PC-9 (cell line): ENCODE data around the gene ZKSCAN4. TPM values are rescaled to one million over a fixed set of nuclear protein-coding genes. Genes with fewer than 3 reads are reported as not detected.

Experiments used
- BruUV-seq: library from RNA; stranded (reverse); fragments of 400-500 nt; replicated peaks from 2 replicates; lab custom pipeline; 2021; lab: Mats Ljungman, UMichigan
- CTCF ChIA-PET: fragments of 300-600 bp; sonication (Branson Sonifier 250); formaldehyde crosslinking; loops from one replicate; lab custom pipeline; 2022; ENCODE audit warnings: antibody characterized with exemption; lab: Charles Lee
- POLR2A ChIA-PET: fragments of 300-600 bp; sonication (Branson Sonifier 250); formaldehyde crosslinking; loops from one replicate; lab custom pipeline; 2022; ENCODE audit warnings: antibody characterized with exemption; ENCODE audit not compliant: unreplicated experiment; lab: Charles Lee
- DNase-seq, 2 experiments: peaks; one replicate each; pipeline versions ENCODE4 v3.0.0 to v3.0.0-alpha.2; 2015 to 2022; ENCODE audit warnings: mixed read lengths in 1 of 2
- H2AFZ ChIP-seq: fragments of 200-600 bp; sonication (generic); 2 replicates; pipeline ENCODE4 v1.8.1; 2017; ENCODE audit warnings: antibody characterized with exemption
- H3F3A ChIP-seq: fragments of 200-600 bp; sonication (generic); 2 replicates; pipeline ENCODE4 v1.8.1; 2017; ENCODE audit warnings: antibody characterized with exemption, mild to moderate bottlenecking, low read depth; ENCODE audit not compliant: insufficient read depth
- H3K27ac ChIP-seq: fragments of 200-600 bp; sonication (generic); 2 replicates; pipeline ENCODE4 v1.6.1; 2016; ENCODE audit warnings: mixed run types
- H3K27me3 ChIP-seq: fragments of 200-600 bp; sonication (generic); 2 replicates; pipeline ENCODE4 v1.6.1; 2016; ENCODE audit warnings: low read depth, mixed run types; ENCODE audit not compliant: insufficient read depth
- H3K36me3 ChIP-seq: fragments of 200-600 bp; sonication (generic); 2 replicates; pipeline ENCODE4 v1.6.1; 2016; ENCODE audit warnings: low read depth, mixed run types
- H3K4me1 ChIP-seq: fragments of 200-600 bp; sonication (generic); replicated peaks from 2 replicates; pipeline ENCODE4 v1.6.1; 2016; ENCODE audit warnings: mixed run types; ENCODE audit not compliant: insufficient read depth
- H3K4me2 ChIP-seq: fragments of 200-600 bp; sonication (generic); 2 replicates; pipeline ENCODE4 v1.6.1; 2017; ENCODE audit warnings: mixed run types
- H3K4me3 ChIP-seq: fragments of 200-600 bp; sonication (generic); 2 replicates; pipeline ENCODE4 v1.6.1; 2016; ENCODE audit warnings: mixed run types
- H3K79me2 ChIP-seq: fragments of 200-600 bp; sonication (generic); 2 replicates; pipeline ENCODE4 v1.6.1; 2017; ENCODE audit warnings: low read depth, mixed run types
- H3K9me2 ChIP-seq: fragments of 200-600 bp; sonication (generic); 2 replicates; pipeline ENCODE4 v1.8.1; 2017; ENCODE audit warnings: mild to moderate bottlenecking; ENCODE audit not compliant: insufficient read depth
- H3K9me3 ChIP-seq: fragments of 200-600 bp; sonication (generic); 2 replicates; pipeline ENCODE4 v1.8.1; 2016; ENCODE audit warnings: low read depth; ENCODE audit not compliant: insufficient read depth
- H4K20me1 ChIP-seq: fragments of 200-600 bp; sonication (generic); 2 replicates; pipeline ENCODE4 v1.8.1; 2017; ENCODE audit not compliant: insufficient read depth
- EZH2 ChIP-seq: fragments of 200-600 bp; sonication (generic); IDR thresholded peaks from 2 replicates; pipeline ENCODE4 v1.8.0; 2017; ENCODE audit warnings: antibody characterized with exemption, low read depth
- intact Hi-C: fragments of 100-400 bp; cut with micrococcal nuclease; formaldehyde crosslinking; loops from one replicate; pipeline ENCODE4 v1.10.0; 2022; ENCODE audit not compliant: unreplicated experiment
- total RNA-seq: library from RNA; stranded (reverse); gene quantifications from 2 replicates; pipeline ENCODE4 v1.2.3, GENCODE V29; 2021
- TF ChIP-seq, protein P1 (sequence below): fragments of 200-600 bp; sonication (generic); conservative IDR thresholded peaks from 2 replicates; pipeline ENCODE4 v1.6.1; 2017; ENCODE audit warnings: mixed run types, antibody characterized with exemption, mild to moderate bottlenecking, moderate library complexity

ZKSCAN4 gene
- total RNA-seq, 1 experiment from 2014 or later, result 6.7 TPM

DNA sequence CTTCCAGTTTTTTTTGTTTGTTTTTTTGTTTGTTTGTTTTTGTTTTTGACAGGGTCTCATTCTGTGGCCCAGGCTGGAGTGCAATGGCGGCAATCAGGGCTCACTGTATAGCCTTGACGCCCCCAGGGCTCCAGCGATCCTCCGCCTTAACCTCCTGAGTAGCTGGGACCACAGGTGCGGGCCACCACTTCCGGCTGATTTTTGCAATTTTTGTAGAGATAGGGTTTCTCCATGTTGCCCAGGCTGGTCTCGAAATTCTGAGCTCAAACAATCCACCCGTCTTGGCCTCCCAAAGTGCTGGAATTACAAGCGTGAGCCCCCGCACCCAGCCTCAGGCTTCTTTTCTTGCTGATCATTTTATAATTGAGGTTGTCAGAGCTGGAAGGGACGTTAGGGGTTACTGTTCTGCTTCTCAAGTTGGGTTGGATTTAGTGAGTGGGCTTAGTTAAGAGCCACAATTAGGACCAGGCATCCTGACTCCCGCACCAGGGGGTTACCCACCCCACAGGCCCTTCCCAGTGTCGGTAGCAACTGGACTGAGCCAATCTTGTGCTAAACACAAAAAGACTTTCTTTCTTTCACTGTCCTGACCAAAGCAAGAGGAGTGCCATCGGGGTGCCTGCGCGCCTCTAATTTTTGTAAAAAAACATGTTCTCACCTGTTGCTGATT lies 40.1 kb downstream of the ZKSCAN4 start:
- CTCF ChIA-PET, result interaction anchor here (0.6 kb wide), 1 partner anchor 173 kb away, joined by 3 read pairs; no protein-coding TSS in a partner anchor
- POLR2A ChIA-PET, result interaction anchor here (0.6 to 0.7 kb wide), 2 partner anchors 54 to 144 kb away, joined by 3 to 5 read pairs; no protein-coding TSS in a partner anchor
- H3K27ac ChIP-seq, result peak overlapping the region; percentile 70

DNA sequence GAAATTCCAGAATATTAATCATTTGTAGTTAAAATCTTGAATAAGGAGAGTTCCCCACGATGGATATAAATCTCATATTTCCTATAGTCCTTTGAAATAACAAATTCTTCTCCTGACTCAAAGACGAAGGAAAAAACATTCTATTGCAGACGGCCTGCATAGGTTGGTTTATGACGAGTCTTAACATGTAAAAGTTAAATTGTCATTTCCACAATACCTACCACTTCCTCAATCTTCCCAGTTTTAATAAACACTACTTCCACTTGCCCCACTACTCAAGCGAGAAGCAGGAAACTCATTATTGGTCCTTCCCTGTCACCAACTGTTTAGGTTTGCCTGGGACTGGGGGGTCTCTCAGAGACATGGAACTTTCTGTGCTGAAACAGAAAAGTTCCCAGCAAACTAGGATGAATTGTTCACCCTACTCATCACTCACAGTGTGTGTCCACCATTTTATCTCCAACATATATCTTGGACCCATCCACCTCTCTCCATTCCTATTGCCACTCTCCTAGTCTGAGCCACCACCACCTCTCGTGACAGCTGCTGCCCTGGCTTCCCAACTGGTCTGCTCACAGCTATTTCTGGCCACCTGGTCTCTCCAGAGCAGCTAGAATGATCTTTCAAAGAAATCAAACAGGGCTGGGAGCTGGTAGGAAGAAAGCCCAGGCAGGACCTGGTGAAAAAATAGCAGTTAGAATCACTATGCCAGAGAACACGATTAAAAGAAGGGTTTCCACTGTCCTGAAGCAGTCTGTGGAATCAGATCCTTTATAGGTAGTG lies 42.1 kb downstream of the ZKSCAN4 start:
- no peak overlapping the region for H3K4me3 ChIP-seq
- H4K20me1 ChIP-seq, result no peaks in the 10 kb centered on the region
- H3K4me2 ChIP-seq, result no peak overlapping the region
- H3K4me1 ChIP-seq, result peaks cover 21% of the 10 kb centered on the region
- H2AFZ ChIP-seq, result 0 out of 2 replicates have a peak overlapping the region, but pooled peaks have one; percentile 53
- no peak overlapping the region for H3K27ac ChIP-seq
- intact Hi-C loops, result loop anchor here (5.0 to 10.0 kb wide), 2 partner anchors 48 to 375 kb away; a partner anchor contains a TSS
- no TSS peak for BruUV-seq
- CTCF ChIA-PET, result no interaction called here
- no peaks in the 10 kb centered on the region for H3K9me2 ChIP-seq
- no peaks in the 10 kb centered on the region for H3K79me2 ChIP-seq
- no peaks in the 10 kb centered on the region for H3K36me3 ChIP-seq
- no peak for TF ChIP-seq EZH2
- peaks cover 13% of the 10 kb centered on the region for H3K27me3 ChIP-seq
- H3K9me3 ChIP-seq, result no peaks in the 10 kb centered on the region
- POLR2A ChIA-PET, result interaction anchor here (0.6 kb wide), 1 partner anchor 198 kb away, joined by 4 read pairs; no protein-coding TSS in a partner anchor
- no peak for DNase-seq
- peaks cover 25% of the 10 kb centered on the region for H3F3A ChIP-seq

More for the DNA sequence above, 40.1 kb downstream of the ZKSCAN4 start:
- no peak for TF ChIP-seq EZH2
- TF ChIP-seq, protein P1, sequence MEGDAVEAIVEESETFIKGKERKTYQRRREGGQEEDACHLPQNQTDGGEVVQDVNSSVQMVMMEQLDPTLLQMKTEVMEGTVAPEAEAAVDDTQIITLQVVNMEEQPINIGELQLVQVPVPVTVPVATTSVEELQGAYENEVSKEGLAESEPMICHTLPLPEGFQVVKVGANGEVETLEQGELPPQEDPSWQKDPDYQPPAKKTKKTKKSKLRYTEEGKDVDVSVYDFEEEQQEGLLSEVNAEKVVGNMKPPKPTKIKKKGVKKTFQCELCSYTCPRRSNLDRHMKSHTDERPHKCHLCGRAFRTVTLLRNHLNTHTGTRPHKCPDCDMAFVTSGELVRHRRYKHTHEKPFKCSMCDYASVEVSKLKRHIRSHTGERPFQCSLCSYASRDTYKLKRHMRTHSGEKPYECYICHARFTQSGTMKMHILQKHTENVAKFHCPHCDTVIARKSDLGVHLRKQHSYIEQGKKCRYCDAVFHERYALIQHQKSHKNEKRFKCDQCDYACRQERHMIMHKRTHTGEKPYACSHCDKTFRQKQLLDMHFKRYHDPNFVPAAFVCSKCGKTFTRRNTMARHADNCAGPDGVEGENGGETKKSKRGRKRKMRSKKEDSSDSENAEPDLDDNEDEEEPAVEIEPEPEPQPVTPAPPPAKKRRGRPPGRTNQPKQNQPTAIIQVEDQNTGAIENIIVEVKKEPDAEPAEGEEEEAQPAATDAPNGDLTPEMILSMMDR, result no peak
- Histone ChIP-seq H3K27me3 (peaks cover 2% of the 10 kb centered on the region; the same call in 1 of the 2 replicates), H3K9me3 (no peaks in the 10 kb centered on the region), H2AFZ (peak overlapping the region; percentile 86), H3F3A (peaks cover 25% of the 10 kb centered on the region), H3K4me3 (peak overlapping the region; percentile 64), H3K4me1 (peaks cover 21% of the 10 kb centered on the region), H3K4me2 (peak overlapping the region; percentile 87), H3K36me3 (no peaks in the 10 kb centered on the region), H3K9me2 (no peaks in the 10 kb centered on the region), H4K20me1 (no peaks in the 10 kb centered on the region), H3K79me2 (no peaks in the 10 kb centered on the region)
- BruUV-seq, result TSS peak; percentile 45
- intact Hi-C loops, result loop anchor here (2.0 to 10.0 kb wide), 4 partner anchors 50 to 373 kb away; partner anchors contain the start of gene ZKSCAN8
- no peak for DNase-seq

DNA sequence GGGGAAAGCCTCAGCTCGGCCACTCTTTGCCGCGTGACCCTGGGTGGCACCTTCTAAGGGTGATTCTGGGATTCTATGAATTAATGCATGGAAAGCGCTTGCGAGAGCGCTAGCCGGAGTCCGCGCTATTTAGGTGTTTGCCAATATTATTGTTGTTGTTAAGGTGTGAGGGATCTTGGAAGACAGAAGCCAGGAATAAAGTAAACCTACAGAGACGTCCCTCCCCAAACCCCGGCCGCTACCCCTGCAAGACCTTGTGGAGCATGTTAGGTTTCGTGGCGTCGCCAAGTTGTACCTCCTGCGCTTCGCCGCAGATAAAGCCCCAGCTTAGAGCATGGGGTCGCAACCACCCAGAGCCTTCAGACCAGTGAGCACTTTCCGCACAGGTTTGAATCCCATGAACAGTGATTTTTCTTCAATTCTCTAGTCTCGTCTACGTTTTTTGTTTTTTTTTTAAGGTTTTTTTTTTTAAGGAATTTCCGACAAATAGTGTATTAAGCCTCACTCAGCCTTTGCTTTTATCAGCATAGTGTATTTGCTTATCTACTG lies 43.9 kb downstream of the ZKSCAN4 start:
- no peak overlapping the region for H3K4me3 ChIP-seq
- H3K9me2 ChIP-seq, result no peaks in the 10 kb centered on the region
- H3K27me3 ChIP-seq, result peaks cover 16% of the 10 kb centered on the region
- no peaks in the 10 kb centered on the region for H4K20me1 ChIP-seq
- no peak overlapping the region for H3K4me2 ChIP-seq
- no peaks in the 10 kb centered on the region for H3K36me3 ChIP-seq
- H3F3A ChIP-seq, result peaks cover 24% of the 10 kb centered on the region
- no peak overlapping the region for H2AFZ ChIP-seq
- no peaks in the 10 kb centered on the region for H3K9me3 ChIP-seq
- no peaks in the 10 kb centered on the region for H3K79me2 ChIP-seq
- no peak for TF ChIP-seq EZH2
- TF ChIP-seq, protein P1, result no peak
- no peak overlapping the region for H3K27ac ChIP-seq
- DNase-seq, result no peak
- peaks cover 14% of the 10 kb centered on the region for H3K4me1 ChIP-seq
- BruUV-seq, result no TSS peak
- ChIA-PET CTCF (interaction anchor here (0.6 kb wide), 1 partner anchor 1441 kb away, joined by 5 read pairs; no protein-coding TSS in a partner anchor), POLR2A (no interaction called here)
- intact Hi-C loops, result no loop called here
